K562 (cell line): ENCODE results near the gene TMEM156. TPM values are rescaled to one million over a fixed set of nuclear protein-coding genes. Genes with fewer than 3 reads are reported as not detected.
A peak's percentile ranks its signal among the peaks of the same experiment; 100 is the strongest.

Experiments
- ATAC-seq: fragments of 200-7000 bp; cut with Tn5 transposase; 3 replicates; pipeline ENCODE4 v1.9.1; 2020; ENCODE audit warnings: moderate library complexity
- BruUV-seq: library from RNA; stranded (reverse); fragments of 400-500 nt; replicated peaks from 2 replicates; lab custom pipeline; 2021; lab: Mats Ljungman, UMichigan
- CTCF ChIA-PET: fragments of 300-600 bp; formaldehyde crosslinking; extraction: SDS; loops from one replicate; lab custom pipeline; 2021; ENCODE audit warnings: low intra/inter-chr PET ratio; lab: Yijun Ruan, JAX
- POLR2A ChIA-PET: fragments of 300-600, 350-650 bp; sonication (Branson Sonifier 250); formaldehyde crosslinking; extraction: SDS; loops from one replicate; lab custom pipeline; 2021; ENCODE audit warnings: antibody characterized with exemption, inconsistent platforms; lab: Yijun Ruan, JAX
- DNase-seq, 4 experiments: peaks; one replicate each; pipeline versions ENCODE4 v3.0.0 to v3.0.0-alpha.2; 2011 to 2018; ENCODE audit warnings: low spot score in 3 of 4, mixed read lengths in 3 of 4; ENCODE audit errors: extremely low read depth in 1 of 4
- FAIRE-seq: peaks from 2 replicates; lab custom pipeline; 2011; peaks lifted over from hg19 to GRCh38; lab: Jason Lieb, UNC
- H2AFZ ChIP-seq: 2 replicates; pipeline ENCODE4 v1.6.0; 2011; ENCODE audit warnings: low read depth, low read length, control low read depth, inconsistent platforms
- H3K27ac ChIP-seq: fragments of 200-600 bp; 3 replicates; pipeline ENCODE4 v1.8.0; 2011; ENCODE audit warnings: low read depth, mild to moderate bottlenecking, control low read depth, inconsistent platforms, low read length, moderate library complexity, mixed read lengths; ENCODE audit errors: extremely low read depth
- H3K27me3 ChIP-seq, 2 experiments: fragments of 300-600 bp in 1 of 2; 2 replicates in 1 of 2; 3 replicates in 1 of 2; pipeline versions ENCODE4 v1.6.0 to v1.8.0; 2011; ENCODE audit warnings: inconsistent platforms in 2 of 2, low read length in 2 of 2, mild to moderate bottlenecking in 1 of 2, mixed read lengths in 1 of 2, moderate library complexity in 1 of 2; ENCODE audit not compliant: control insufficient read depth in 2 of 2, insufficient read depth in 2 of 2
- H3K36me3 ChIP-seq: fragments of 300-600 bp; 3 replicates; pipeline ENCODE4 v1.8.0; 2011; ENCODE audit warnings: mild to moderate bottlenecking, low read length, inconsistent platforms; ENCODE audit not compliant: control insufficient read depth, insufficient read depth
- H3K4me1 ChIP-seq, 2 experiments: fragments of 200-600 bp in 1 of 2; replicated peaks in 1 of 2; 2 replicates in 1 of 2; 3 replicates in 1 of 2; pipeline versions ENCODE4 v1.5.1 to v1.8.0; 2011; ENCODE audit warnings: inconsistent platforms in 2 of 2, low read length in 2 of 2, mild to moderate bottlenecking in 1 of 2, mixed read lengths in 1 of 2, moderate library complexity in 1 of 2; ENCODE audit not compliant: control insufficient read depth in 2 of 2, insufficient read depth in 2 of 2
- H3K4me2 ChIP-seq: 2 replicates; pipeline ENCODE4 v1.6.1; 2011; ENCODE audit warnings: low read length, control low read depth, inconsistent platforms, mixed read lengths; ENCODE audit not compliant: insufficient read depth
- H3K4me3 ChIP-seq: fragments of 200-600 bp; sonication (generic), shearing (Covaris generic); 2 replicates; pipeline ENCODE4 v1.5.1; 2016; ENCODE audit warnings: control low read depth, inconsistent platforms
- H3K79me2 ChIP-seq: fragments of 200-600 bp; 3 replicates; pipeline ENCODE4 v1.8.0; 2011; ENCODE audit warnings: low read length, inconsistent platforms; ENCODE audit not compliant: control insufficient read depth, insufficient read depth
- H3K9ac ChIP-seq, 2 experiments: 2 replicates each; pipeline versions ENCODE4 v1.6.0 to v1.6.1; 2011; ENCODE audit warnings: low read depth in 2 of 2, low read length in 2 of 2, control low read depth in 1 of 2, inconsistent platforms in 1 of 2, mild to moderate bottlenecking in 1 of 2, mixed read lengths in 1 of 2; ENCODE audit not compliant: insufficient read depth in 1 of 2
- H3K9me1 ChIP-seq: one replicate; pipeline ENCODE4 v1.6.0; 2011; ENCODE audit warnings: inconsistent platforms, mild to moderate bottlenecking, low read length, moderate library complexity; ENCODE audit not compliant: control insufficient read depth, insufficient read depth
- H3K9me3 ChIP-seq: replicated peaks from 2 replicates; pipeline ENCODE4 v1.5.1; 2011; ENCODE audit warnings: low read depth, low read length, inconsistent platforms; ENCODE audit not compliant: control insufficient read depth, insufficient read depth
- H4K20me1 ChIP-seq: replicated peaks from 2 replicates; pipeline ENCODE4 v1.6.1; 2011; ENCODE audit warnings: low read length, inconsistent platforms, mixed read lengths; ENCODE audit not compliant: control insufficient read depth, insufficient read depth
- DLX4 ChIP-seq: fragments of 250-450 bp; sonication (Bioruptor Pico); IDR thresholded peaks from 2 replicates; pipeline ENCODE4 v1.6.1; 2021; ENCODE audit warnings: mild to moderate bottlenecking
- HCFC1 ChIP-seq: IDR thresholded peaks from 2 replicates; pipeline ENCODE4 v1.6.1; 2012; ENCODE audit warnings: low read depth, low read length, improper control_type of control experiment
- MBD1 ChIP-seq: fragments of 250-450 bp; sonication (Bioruptor Pico); IDR thresholded peaks from 2 replicates; pipeline ENCODE4 v1.8.0; 2022; ENCODE audit warnings: inconsistent platforms
- POLR3A ChIP-seq: IDR thresholded peaks from 2 replicates; pipeline ENCODE4 v1.6.1; 2011; ENCODE audit warnings: borderline replicate concordance, mild to moderate bottlenecking, moderate library complexity; ENCODE audit not compliant: insufficient read length, insufficient read depth; ENCODE audit errors: extremely low read depth
- RBM25 ChIP-seq: fragments of 200-400 bp; formaldehyde crosslinking; IDR thresholded peaks from 2 replicates; pipeline ENCODE4 v1.6.1; 2018; ENCODE audit warnings: low read length, low read depth, moderate library complexity; ENCODE audit not compliant: severe bottlenecking
- XRCC3 ChIP-seq: fragments of 450-650 bp; IDR thresholded peaks from 2 replicates; pipeline ENCODE4 v1.6.1; 2017; ENCODE audit warnings: mild to moderate bottlenecking, moderate library complexity
- ZNF511 ChIP-seq: sonication (generic); formaldehyde crosslinking; IDR thresholded peaks from 2 replicates; pipeline ENCODE4 v1.8.0; 2022; ENCODE audit warnings: mild to moderate bottlenecking, missing genetic modification reagents
- WGBS: fragments of 100-300 bp; shearing (Covaris generic); methylation state at CpG from one replicate; pipeline ENCODE4 v1.1.6; 2016; ENCODE audit warnings: low coverage, mixed read lengths; ENCODE audit not compliant: insufficient coverage; ENCODE audit errors: missing lambda C conversion rate; 5-methylcytosine and 5-hydroxymethylcytosine counted together
- in situ Hi-C: fragments of 300-500 bp; cut with MboI; formaldehyde crosslinking; loops from 4 replicates; pipeline ENCODE4 v1.15.0; 2018; ENCODE audit warnings: inconsistent platforms, mixed read lengths
- intact Hi-C: fragments of 100-400 bp; cut with micrococcal nuclease; formaldehyde crosslinking; loops from 2 replicates; pipeline ENCODE4 v1.14.2; 2022
- polyA plus RNA-seq, 8 experiments: library from polyadenylated mRNA; depleted of rRNA in 4 of 8; stranded (reverse) in 5 of 8; unstranded in 3 of 8; fragments of >200 nt; fragmentation: Nextera tagmentation in 2 of 8; fragmentation: Illumina TruSeq in 1 of 8; extraction: Ambion mirVana in 2 of 8; extraction: Trizol in 1 of 8; gene quantifications; 2 replicates each; pipeline versions ENCODE4 v1.2.1 to v1.2.3, GENCODE V29; 2011 to 2014; ENCODE audit warnings: inconsistent platforms in 1 of 8, missing spikeins in 1 of 8
- total RNA-seq, 7 experiments: library from RNA; depleted of rRNA in 6 of 7; stranded (reverse); fragments of >200 nt in 6 of 7; fragmentation: Illumina TruSeq in 2 of 7; extraction: Trizol in 2 of 7; gene quantifications; 2 replicates each; pipeline versions ENCODE4 v1.2.1 to v1.2.3, GENCODE V29; 2011 to 2021; ENCODE audit warnings: low replicate concordance in 1 of 7

Gene TMEM156
- total and polyA plus RNA-seq, 9 of the 15 experiments (the other 6 are each of a cell fraction or from before 2014, with no cell fraction given): 3.5 to 9.6 (median 6.4) TPM

GRCh38 chr4:39032218-39033085, at the start of gene TMEM156 (continued):
- TF ChIP-seq DLX4 (CRISPR knock-in tag): no peak
- no peak for TF ChIP-seq MBD1 (CRISPR knock-in tag)
- no peak for TF ChIP-seq ZNF511 (CRISPR knock-in tag)
- TF ChIP-seq HCFC1: no peak
- no peak for TF ChIP-seq POLR3A

GRCh38 chr4:39078829-39079228, 46.6 kb upstream of the TMEM156 start:
- WGBS: 18% methylated on average over 2 of the region's 2 CpGs
- no peaks in the 10 kb centered on the region for H4K20me1 ChIP-seq
- POLR2A ChIA-PET: no interaction called here
- H3K36me3 ChIP-seq: no peaks in the 10 kb centered on the region
- in situ Hi-C loops: no loop called here
- no peaks in the 10 kb centered on the region for H3K79me2 ChIP-seq
- FAIRE-seq (no peak), ATAC-seq (no peak)
- H3K27ac ChIP-seq: no peak overlapping the region
- no peak overlapping the region for H3K9ac ChIP-seq
- TF ChIP-seq XRCC3 (no peak), RBM25 (peak; percentile 64)
- TF ChIP-seq, all 486 proteins: peak for 1
- no peaks in the 10 kb centered on the region for H3K27me3 ChIP-seq
- no peaks in the 10 kb centered on the region for H3K4me1 ChIP-seq
- no peaks in the 10 kb centered on the region for H3K9me1 ChIP-seq
- intact Hi-C loops: no loop called here
- no peak overlapping the region for H2AFZ ChIP-seq
- no TSS peak for BruUV-seq
- no peak overlapping the region for H3K4me2 ChIP-seq
- no peak for DNase-seq
- H3K4me3 ChIP-seq: no peak overlapping the region
- CTCF ChIA-PET: no interaction called here
- H3K9me3 ChIP-seq: no peaks in the 10 kb centered on the region
